ENCODE measurements around the gene FOXE1. TPM values are rescaled to one million over a fixed set of nuclear protein-coding genes. Genes with fewer than 3 reads are reported as not detected.

Gene FOXE1
- total and polyA plus RNA-seq, 8 donors, result 1.9 to 8.0 TPM; not detected in 6

GRCh38 chr9:97812247-97812543 lies 40.8 kb upstream of the FOXE1 start:
- no peak overlapping the region for H3K4me3 ChIP-seq
- H3K4me1 ChIP-seq, result no peaks in the 10 kb centered on the region
- H3K9me3 ChIP-seq, result peaks cover 0 to 5% (median 0%) of the 10 kb centered on the region in 4 donors
- WGBS, 5 donors, result 49 to 55% (median 53%) methylated on average over 2 of the region's 2 CpGs
- peaks cover 0 to 20% (median 0%) of the 10 kb centered on the region in 3 donors for H3K27me3 ChIP-seq
- DNase-seq, result no peak
- intact Hi-C loops (cut with DNase I; ENCODE audit: low total_unique reads), result no loop called here
- no peaks in the 10 kb centered on the region for H3K36me3 ChIP-seq
- TF ChIP-seq POLR2AphosphoS5 (IDR thresholded peaks at IDR 0.05), result no peak
- no peak overlapping the region for H3K27ac ChIP-seq

GRCh38 chr9:97813072-97813471 lies 40.0 kb upstream of the FOXE1 start:
- no peak for TF ChIP-seq POLR2A (IDR thresholded peaks at IDR 0.05)
- Histone ChIP-seq H3K36me3 (no peaks in the 10 kb centered on the region), H3K27ac (no peak overlapping the region), H3K4me1 (no peaks in the 10 kb centered on the region), H3K4me3 (no peak overlapping the region), H3K27me3 (peaks cover 0 to 17% (median 0%) of the 10 kb centered on the region in 3 donors), H3K9me3 (peaks cover 0 to 5% (median 0%) of the 10 kb centered on the region in 4 donors)
- intact Hi-C loops (cut with DNase I; ENCODE audit: low total_unique reads), result no loop called here
- DNase-seq, result no peak

GRCh38 chr9:97819735-97820134 lies 33.3 kb upstream of the FOXE1 start:
- no peak overlapping the region for H3K4me3 ChIP-seq
- intact Hi-C loops (cut with DNase I; ENCODE audit: low total_unique reads), result no loop called here
- 67 to 91% (median 74%) methylated on average over 1 of the region's 1 CpG for WGBS, 5 donors
- H3K27me3 ChIP-seq, result peaks cover 0 to 28% (median 0%) of the 10 kb centered on the region in 3 donors
- H3K4me1 ChIP-seq, result no peaks in the 10 kb centered on the region
- H3K27ac ChIP-seq, result no peak overlapping the region
- peaks cover 0 to 16% (median 8%) of the 10 kb centered on the region in 4 donors for H3K9me3 ChIP-seq
- TF ChIP-seq POLR2AphosphoS5 (IDR thresholded peaks at IDR 0.05) (no peak), EP300 (IDR thresholded peaks at IDR 0.05) (no peak), POLR2A (IDR thresholded peaks at IDR 0.05) (no peak), CTCF (IDR thresholded peaks at IDR 0.05) (no peak)
- no peak for DNase-seq
- H3K36me3 ChIP-seq, result no peaks in the 10 kb centered on the region

- intact Hi-C loops (cut with DNase I; ENCODE audit: low total_unique reads), result no loop called here
- Histone ChIP-seq H3K4me1 (no peaks in the 10 kb centered on the region), H3K27ac (no peak overlapping the region), H3K9me3 (peaks cover 0 to 16% (median 8%) of the 10 kb centered on the region in 4 donors), H3K27me3 (peaks cover 0 to 28% (median 0%) of the 10 kb centered on the region in 3 donors), H3K36me3 (no peaks in the 10 kb centered on the region), H3K4me3 (no peak overlapping the region)
- WGBS, 5 donors, result 26 to 38% (median 30%) methylated on average over 1 of the region's 1 CpG
- no peak for DNase-seq
- TF ChIP-seq EP300 (IDR thresholded peaks at IDR 0.05), result no peak
- no peak for TF ChIP-seq CTCF (IDR thresholded peaks at IDR 0.05)
- no peak for TF ChIP-seq POLR2A (IDR thresholded peaks at IDR 0.05)
- TF ChIP-seq POLR2AphosphoS5 (IDR thresholded peaks at IDR 0.05), result no peak
These were observed 32.7 kb upstream of the FOXE1 start for GRCh38 chr9:97820373-97820772.

GRCh38 chr9:97830884-97831829 lies 21.9 kb upstream of the FOXE1 start:
- no peaks in the 10 kb centered on the region for H3K36me3 ChIP-seq
- no peaks in the 10 kb centered on the region for H3K9me3 ChIP-seq
- peaks cover 0 to 29% (median 3%) of the 10 kb centered on the region in 3 donors for H3K27me3 ChIP-seq
- TF ChIP-seq POLR2AphosphoS5 (IDR thresholded peaks at IDR 0.05) (no peak), CTCF (IDR thresholded peaks at IDR 0.05) (no peak), POLR2A (IDR thresholded peaks at IDR 0.05) (no peak)
- no peak overlapping the region for H3K27ac ChIP-seq
- H3K4me1 ChIP-seq, result no peaks in the 10 kb centered on the region
- DNase-seq, result peak in 1 of 2 donors; percentile 23
- 29 to 47% (median 35%) methylated on average over 15 of the region's 15 CpGs for WGBS, 5 donors
- no peak overlapping the region for H3K4me3 ChIP-seq
- intact Hi-C loops (cut with DNase I; ENCODE audit: low total_unique reads), result no loop called here

Data from stomach (tissue), 9 donors.